ENCODE data around the gene SVOP.

SVOP gene

DNA sequence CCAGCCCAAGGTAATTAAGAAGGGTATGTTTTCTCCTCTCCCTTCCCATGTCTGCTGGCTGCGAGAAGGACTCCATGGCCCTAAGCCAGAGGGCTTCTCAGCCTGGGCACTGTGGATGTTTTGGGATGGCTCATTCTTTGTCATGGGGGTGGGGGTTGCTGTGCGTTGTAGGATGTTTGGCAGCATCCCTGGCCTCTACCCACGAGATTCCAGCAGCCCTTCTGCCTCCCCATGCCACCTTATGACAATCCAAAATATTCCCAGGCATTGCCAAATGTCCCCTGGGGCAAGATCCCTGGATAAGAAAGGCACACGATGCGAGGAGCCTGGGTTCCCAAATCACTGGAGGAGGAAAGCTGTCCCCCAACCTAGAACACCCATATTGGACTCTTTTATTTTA lies 104.5 kb downstream of the SVOP start:
- no peak overlapping the region for H3K4me3 ChIP-seq (ENCODE audit: low read depth, low read length)
- TF ChIP-seq, protein P1, sequence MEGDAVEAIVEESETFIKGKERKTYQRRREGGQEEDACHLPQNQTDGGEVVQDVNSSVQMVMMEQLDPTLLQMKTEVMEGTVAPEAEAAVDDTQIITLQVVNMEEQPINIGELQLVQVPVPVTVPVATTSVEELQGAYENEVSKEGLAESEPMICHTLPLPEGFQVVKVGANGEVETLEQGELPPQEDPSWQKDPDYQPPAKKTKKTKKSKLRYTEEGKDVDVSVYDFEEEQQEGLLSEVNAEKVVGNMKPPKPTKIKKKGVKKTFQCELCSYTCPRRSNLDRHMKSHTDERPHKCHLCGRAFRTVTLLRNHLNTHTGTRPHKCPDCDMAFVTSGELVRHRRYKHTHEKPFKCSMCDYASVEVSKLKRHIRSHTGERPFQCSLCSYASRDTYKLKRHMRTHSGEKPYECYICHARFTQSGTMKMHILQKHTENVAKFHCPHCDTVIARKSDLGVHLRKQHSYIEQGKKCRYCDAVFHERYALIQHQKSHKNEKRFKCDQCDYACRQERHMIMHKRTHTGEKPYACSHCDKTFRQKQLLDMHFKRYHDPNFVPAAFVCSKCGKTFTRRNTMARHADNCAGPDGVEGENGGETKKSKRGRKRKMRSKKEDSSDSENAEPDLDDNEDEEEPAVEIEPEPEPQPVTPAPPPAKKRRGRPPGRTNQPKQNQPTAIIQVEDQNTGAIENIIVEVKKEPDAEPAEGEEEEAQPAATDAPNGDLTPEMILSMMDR (IDR thresholded peaks at IDR 0.05; ENCODE audit: insufficient read depth, low read depth, low read length, missing control alignments): no peak
- no peak for DNase-seq (ENCODE audit: low read depth)

DNA sequence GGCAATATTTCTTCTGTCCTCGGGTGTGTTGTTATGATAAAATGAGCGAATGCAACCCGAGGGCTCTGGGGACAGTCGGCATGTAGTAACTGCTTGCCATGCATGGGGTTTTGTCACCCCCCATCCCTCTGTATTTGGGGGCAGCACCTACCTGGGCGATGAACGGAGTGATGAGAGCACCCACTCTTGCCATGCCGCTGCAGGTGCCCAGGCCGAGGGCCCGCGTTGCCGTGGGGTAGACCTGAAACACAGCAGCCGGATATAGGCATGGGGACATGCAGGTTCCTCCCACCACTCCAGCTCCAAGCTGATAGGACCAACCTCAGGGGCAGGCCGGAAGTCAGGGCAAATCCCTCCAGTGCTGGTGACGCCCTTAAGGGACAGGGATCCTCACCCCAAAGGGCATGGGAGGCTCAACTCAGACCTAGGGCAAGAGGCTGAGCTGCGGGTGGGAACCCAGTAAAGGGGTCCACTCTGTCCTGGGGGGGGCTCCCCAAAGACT lies 105.2 kb downstream of the SVOP start:
- no peak for DNase-seq (ENCODE audit: low read depth)
- TF ChIP-seq, protein P1 (IDR thresholded peaks at IDR 0.05; ENCODE audit: insufficient read depth, low read depth, low read length, missing control alignments): no peak
- no peak overlapping the region for H3K4me3 ChIP-seq (ENCODE audit: low read depth, low read length)

DNA sequence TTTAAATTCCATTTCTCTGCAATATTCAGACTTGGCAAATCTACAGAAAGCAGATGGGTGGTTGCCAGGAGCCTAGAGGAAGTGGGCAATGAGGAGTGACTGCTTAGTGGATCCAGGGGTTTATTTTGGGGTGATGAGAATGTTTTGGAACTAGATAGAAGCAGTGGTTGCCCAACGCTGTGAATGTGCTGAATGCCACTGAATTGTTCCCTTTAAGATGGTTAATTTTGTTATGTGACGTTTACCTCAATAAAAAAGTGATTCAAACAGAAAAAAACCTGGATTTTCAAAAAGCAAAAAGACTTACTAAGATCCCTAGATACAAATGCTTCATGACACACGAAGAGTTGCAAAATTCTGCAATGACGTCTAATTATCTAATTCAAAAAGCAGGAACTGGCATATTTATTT lies 106.7 kb downstream of the SVOP start:
- TF ChIP-seq, protein P1 (IDR thresholded peaks at IDR 0.05; ENCODE audit: insufficient read depth, low read depth, low read length, missing control alignments): no peak
- no peak for DNase-seq (ENCODE audit: low read depth)
- H3K4me3 ChIP-seq (ENCODE audit: low read depth, low read length): no peak overlapping the region

DNA sequence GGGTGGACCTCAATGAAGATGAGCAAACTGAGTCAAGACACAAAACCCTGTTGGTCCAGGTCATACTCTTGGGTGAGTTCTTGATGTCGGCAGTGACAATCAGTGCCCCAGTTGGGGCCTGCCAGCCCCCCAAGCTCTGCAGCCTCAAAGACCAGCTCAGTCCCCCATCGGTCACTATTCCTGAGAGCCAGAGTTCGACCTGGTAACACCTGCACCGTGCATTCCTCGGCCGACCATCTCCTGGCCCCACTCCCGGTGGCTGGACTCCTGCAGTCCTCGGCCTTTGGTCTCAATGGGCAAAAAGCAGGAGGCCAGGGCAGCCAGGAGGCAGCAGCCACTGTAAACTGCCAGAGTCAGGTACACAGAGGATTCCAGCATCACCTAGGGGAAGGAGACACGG lies 108.5 kb downstream of the SVOP start:
- TF ChIP-seq, protein P1 (IDR thresholded peaks at IDR 0.05; ENCODE audit: insufficient read depth, low read depth, low read length, missing control alignments): no peak
- no peak for DNase-seq (ENCODE audit: low read depth)
- no peak overlapping the region for H3K4me3 ChIP-seq (ENCODE audit: low read depth, low read length)

DNA sequence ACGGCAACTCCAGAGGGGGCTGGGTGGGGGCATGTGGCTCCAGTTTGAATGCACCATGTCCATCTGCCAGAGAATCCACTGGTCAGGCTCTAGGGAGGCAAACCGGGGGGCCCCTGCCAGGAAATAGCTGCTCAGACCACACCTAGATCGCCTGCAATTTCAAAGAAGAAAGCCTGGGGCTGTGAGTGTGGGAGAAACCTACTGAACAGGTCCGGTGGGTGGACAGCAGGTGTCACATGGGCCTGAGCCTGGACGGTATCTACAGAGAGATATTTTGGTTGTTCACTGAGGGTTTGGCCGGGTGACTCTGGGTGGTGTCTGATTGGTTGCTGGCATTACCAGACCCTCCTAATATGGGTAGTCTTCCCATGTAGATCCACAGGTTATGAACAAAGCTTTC lies 109.0 kb downstream of the SVOP start:
- TF ChIP-seq, protein P1 (IDR thresholded peaks at IDR 0.05; ENCODE audit: insufficient read depth, low read depth, low read length, missing control alignments): no peak
- DNase-seq (ENCODE audit: low read depth): no peak
- H3K4me3 ChIP-seq (ENCODE audit: low read depth, low read length): no peak overlapping the region

DNA sequence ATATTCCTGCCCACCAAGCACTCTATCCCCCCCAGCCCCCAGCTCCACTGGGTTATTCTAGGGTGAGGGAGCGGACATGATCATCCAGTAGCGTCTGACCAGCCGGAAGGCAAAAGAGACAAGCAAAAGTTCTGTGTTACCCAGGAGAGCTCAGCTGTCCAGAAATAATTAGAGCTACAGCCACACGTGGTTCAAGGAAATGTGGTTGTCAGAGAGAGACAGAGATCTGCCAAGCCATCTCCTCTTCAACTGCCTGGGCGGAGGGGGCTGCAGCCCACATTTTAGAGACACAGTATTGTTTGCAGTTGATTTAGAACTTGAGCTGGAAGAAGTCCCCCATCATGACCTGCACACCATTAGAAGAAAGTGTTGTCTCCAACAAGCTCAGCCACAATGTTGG lies 110.5 kb downstream of the SVOP start:
- no peak overlapping the region for H3K4me3 ChIP-seq (ENCODE audit: low read depth, low read length)
- DNase-seq (ENCODE audit: low read depth): no peak
- TF ChIP-seq, protein P1 (IDR thresholded peaks at IDR 0.05; ENCODE audit: insufficient read depth, low read depth, low read length, missing control alignments): no peak

DNA sequence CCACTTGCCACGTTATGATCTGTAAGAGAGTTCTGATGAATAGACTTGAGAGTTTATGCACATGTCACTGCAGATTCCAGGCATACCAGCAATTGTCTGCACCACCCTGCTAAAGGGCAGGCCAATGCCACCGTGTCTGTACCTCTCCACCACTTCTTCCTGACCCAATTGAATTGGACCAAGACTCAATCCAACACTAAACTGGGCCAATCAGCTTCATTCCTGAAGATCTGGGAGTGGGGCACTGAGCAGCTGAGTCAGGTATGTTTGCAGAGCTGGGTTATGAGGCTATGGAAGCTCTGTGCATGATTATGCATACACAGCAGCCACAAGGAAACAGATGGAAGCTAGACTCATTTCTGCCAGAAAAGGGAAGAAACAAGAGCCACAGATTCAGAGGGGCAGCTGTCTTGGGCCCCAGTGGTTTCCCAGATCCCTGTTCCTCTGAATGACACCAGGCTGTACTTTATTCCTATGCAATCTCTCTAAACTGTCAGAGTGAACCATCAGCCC lies 113.0 kb downstream of the SVOP start:
- DNase-seq (ENCODE audit: low read depth): no peak
- H3K4me3 ChIP-seq (ENCODE audit: low read depth, low read length): no peak overlapping the region
- TF ChIP-seq, protein P1 (IDR thresholded peaks at IDR 0.05; ENCODE audit: insufficient read depth, low read depth, low read length, missing control alignments): no peak
